HG03575 (cell line): ENCODE results near the gene PCDHB2.
"Not testable (repeated sequence)": the region's sequence is repeated elsewhere in the genome, so short reads cannot be mapped to it uniquely, and the experiment has no call there.

Experiments
- ATAC-seq: cut with Tn5 transposase; IDR thresholded peaks from one replicate; pipeline ENCODE4 v1.9.1; 2021; ENCODE audit not compliant: unreplicated experiment, insufficient number of reproducible peaks, low FRiP score; ENCODE audit errors: extremely low read depth

Gene PCDHB2

DNA sequence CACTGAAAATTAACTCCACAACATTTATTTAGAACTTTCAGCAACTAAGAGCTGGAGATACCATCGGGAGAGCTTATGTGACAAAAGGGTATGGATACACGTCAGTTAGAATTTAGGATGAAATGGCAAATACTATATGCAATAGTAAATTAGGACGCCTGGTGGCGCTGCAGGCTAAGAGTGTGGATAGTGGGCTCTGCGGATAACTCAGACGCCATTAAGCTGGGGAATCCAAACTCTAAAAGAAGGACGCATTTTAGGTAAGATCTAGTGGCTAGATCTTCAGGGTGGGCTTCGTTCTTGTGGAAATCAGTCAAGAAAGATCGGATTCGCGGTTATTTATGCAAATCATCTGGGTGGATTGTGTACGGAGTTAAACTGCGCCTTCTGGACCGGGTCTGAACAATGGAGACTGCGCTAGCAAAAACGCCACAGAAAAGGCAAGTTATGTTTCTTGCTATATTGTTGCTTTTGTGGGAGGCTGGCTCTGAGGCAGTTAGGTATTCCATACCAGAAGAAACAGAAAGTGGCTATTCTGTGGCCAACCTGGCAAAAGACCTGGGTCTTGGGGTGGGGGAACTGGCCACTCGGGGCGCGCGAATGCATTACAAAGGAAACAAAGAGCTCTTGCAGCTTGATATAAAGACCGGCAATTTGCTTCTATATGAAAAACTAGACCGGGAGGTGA is 40.8 kb downstream of the PCDHB2 start, which contains the start of gene PCDHB5:
PCDHB5 (plus strand) TSS at position 177 of the 688 bp plus-strand sequence; CDS start at position 406, 229 bp downstream.
- ATAC-seq: no peak

DNA sequence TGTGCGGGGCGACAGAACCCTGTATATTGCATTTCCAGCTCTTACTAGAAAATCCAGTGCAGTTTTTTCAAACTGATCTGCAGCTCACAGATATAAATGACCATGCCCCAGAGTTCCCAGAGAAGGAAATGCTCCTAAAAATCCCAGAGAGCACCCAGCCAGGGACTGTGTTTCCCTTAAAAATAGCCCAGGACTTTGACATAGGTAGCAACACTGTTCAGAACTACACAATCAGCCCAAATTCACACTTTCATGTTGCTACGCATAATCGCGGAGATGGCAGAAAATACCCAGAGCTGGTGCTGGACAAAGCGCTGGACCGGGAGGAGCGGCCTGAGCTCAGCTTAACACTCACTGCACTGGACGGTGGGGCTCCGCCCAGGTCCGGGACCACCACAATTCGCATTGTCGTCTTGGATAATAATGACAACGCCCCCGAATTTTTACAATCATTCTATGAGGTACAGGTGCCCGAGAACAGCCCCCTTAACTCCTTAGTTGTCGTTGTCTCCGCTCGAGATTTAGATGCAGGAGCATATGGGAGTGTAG is 41.4 kb downstream of the PCDHB2 start:
- ATAC-seq: no peak

DNA sequence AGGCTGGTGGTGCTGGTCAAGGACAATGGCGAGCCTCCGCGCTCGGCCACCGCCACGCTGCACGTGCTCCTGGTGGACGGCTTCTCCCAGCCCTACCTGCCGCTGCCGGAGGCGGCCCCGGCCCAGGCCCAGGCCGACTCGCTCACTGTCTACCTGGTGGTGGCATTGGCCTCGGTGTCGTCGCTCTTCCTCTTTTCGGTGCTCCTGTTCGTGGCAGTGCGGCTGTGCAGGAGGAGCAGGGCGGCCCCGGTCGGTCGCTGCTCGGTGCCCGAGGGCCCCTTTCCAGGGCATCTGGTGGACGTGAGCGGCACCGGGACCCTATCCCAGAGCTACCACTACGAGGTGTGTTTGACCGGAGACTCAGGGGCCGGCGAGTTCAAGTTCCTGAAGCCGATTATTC is 42.9 kb downstream of the PCDHB2 start:
- ATAC-seq: not testable (repeated sequence)
